Ishikawa (cell line): ENCODE data around the gene TMEM212.

ENCODE experiments used
- CEBPB ChIP-seq: IDR thresholded peaks from 2 replicates; pipeline ENCODE4 v1.6.1; 2012
- EGR1 ChIP-seq: IDR thresholded peaks from 2 replicates; pipeline ENCODE4 v1.6.1; 2012
- EP300 ChIP-seq: IDR thresholded peaks from 2 replicates; pipeline ENCODE4 v1.6.1; 2012; ENCODE audit warnings: borderline replicate concordance
- RAD21 ChIP-seq: IDR thresholded peaks from 2 replicates; pipeline ENCODE4 v1.6.1; 2012; ENCODE audit warnings: low read depth
- TCF12 ChIP-seq: IDR thresholded peaks from 2 replicates; pipeline ENCODE4 v1.6.1; 2012; ENCODE audit warnings: low read depth
- TF ChIP-seq, protein P1 (sequence below): IDR thresholded peaks from 2 replicates; pipeline ENCODE4 v1.6.1; 2012; ENCODE audit warnings: low read depth, mild to moderate bottlenecking
- TF ChIP-seq, protein P2 (sequence below): IDR thresholded peaks from 2 replicates; pipeline ENCODE4 v1.6.1; 2012
- TF ChIP-seq, protein P3 (sequence below): IDR thresholded peaks from 2 replicates; pipeline ENCODE4 v1.6.1; 2012

DNA sequence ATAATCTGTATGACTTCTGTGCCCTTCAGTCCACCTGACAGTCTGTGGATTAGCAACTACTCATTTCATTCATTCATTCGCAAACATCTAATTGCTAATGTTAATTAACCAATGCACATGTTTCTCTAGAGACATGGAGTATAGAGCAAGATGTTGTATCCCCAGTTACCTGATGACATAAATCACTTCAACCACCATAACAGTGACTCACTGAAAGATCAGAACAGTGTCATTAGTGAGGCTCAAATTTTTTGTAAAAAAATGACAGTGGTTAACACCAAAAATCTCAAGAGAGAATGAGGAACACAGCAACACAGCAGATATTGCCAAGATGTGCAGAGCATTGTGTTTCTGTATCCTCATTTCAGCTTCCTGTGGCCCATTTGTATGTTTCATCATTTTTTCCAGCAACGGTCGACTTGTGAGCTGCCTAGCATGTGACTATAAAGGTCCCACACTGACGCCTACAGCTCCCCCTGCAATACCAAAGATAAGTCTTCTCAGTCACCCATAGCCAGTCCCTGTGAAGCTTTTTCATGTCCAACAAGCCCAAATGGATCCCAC is 29.2 kb upstream of the TMEM212 start:
- TF ChIP-seq EP300: no peak
- no peak for TF ChIP-seq CEBPB
- TF ChIP-seq, protein P1, sequence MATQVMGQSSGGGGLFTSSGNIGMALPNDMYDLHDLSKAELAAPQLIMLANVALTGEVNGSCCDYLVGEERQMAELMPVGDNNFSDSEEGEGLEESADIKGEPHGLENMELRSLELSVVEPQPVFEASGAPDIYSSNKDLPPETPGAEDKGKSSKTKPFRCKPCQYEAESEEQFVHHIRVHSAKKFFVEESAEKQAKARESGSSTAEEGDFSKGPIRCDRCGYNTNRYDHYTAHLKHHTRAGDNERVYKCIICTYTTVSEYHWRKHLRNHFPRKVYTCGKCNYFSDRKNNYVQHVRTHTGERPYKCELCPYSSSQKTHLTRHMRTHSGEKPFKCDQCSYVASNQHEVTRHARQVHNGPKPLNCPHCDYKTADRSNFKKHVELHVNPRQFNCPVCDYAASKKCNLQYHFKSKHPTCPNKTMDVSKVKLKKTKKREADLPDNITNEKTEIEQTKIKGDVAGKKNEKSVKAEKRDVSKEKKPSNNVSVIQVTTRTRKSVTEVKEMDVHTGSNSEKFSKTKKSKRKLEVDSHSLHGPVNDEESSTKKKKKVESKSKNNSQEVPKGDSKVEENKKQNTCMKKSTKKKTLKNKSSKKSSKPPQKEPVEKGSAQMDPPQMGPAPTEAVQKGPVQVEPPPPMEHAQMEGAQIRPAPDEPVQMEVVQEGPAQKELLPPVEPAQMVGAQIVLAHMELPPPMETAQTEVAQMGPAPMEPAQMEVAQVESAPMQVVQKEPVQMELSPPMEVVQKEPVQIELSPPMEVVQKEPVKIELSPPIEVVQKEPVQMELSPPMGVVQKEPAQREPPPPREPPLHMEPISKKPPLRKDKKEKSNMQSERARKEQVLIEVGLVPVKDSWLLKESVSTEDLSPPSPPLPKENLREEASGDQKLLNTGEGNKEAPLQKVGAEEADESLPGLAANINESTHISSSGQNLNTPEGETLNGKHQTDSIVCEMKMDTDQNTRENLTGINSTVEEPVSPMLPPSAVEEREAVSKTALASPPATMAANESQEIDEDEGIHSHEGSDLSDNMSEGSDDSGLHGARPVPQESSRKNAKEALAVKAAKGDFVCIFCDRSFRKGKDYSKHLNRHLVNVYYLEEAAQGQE: no peak
- no peak for TF ChIP-seq EGR1
- no peak for TF ChIP-seq RAD21
- TF ChIP-seq, protein P2, sequence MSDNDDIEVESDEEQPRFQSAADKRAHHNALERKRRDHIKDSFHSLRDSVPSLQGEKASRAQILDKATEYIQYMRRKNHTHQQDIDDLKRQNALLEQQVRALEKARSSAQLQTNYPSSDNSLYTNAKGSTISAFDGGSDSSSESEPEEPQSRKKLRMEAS: no peak
- TF ChIP-seq, protein P3, sequence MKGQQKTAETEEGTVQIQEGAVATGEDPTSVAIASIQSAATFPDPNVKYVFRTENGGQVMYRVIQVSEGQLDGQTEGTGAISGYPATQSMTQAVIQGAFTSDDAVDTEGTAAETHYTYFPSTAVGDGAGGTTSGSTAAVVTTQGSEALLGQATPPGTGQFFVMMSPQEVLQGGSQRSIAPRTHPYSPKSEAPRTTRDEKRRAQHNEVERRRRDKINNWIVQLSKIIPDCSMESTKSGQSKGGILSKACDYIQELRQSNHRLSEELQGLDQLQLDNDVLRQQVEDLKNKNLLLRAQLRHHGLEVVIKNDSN: no peak
- no peak for TF ChIP-seq TCF12
